Gastrocnemius medialis (tissue), 4 donors: ENCODE results near the gene PRR19. TPM values are rescaled to one million over a fixed set of nuclear protein-coding genes. Genes with fewer than 3 reads are reported as not detected.

ENCODE experiments used
- ATAC-seq, 2 donors: fragments of 150-250 bp; one replicate each; pipeline ENCODE4 v1.9.1; 2016
- DNase-seq, 2 donors: peaks; one replicate each; pipeline ENCODE4 v3.0.0-alpha.2; 2019
- H3K27ac ChIP-seq, 4 donors: fragments of 200-600 bp; sonication (generic); 1 replicate in 1 of 4; 2 replicates in 3 of 4; pipeline ENCODE4 v1.5.1; 2016 to 2018; ENCODE audit warnings: mild to moderate bottlenecking in 2 of 4, moderate library complexity in 1 of 4
- H3K27me3 ChIP-seq, 3 donors: fragments of 200-600 bp; sonication (generic) in 2 of 3; 1 replicate in 1 of 3; 2 replicates in 2 of 3; pipeline versions ENCODE4 v1.5.1 to v1.6.0; 2016 to 2019; ENCODE audit warnings: mild to moderate bottlenecking in 1 of 3, moderate library complexity in 1 of 3
- H3K36me3 ChIP-seq, 2 donors: fragments of 200-600 bp; sonication (generic) in 1 of 2; one replicate each; pipeline ENCODE4 v1.5.1; 2017 to 2018
- H3K4me1 ChIP-seq, 2 donors: fragments of 200-600 bp; sonication (generic) in 1 of 2; one replicate each; pipeline ENCODE4 v1.5.1; 2016 to 2017; ENCODE audit warnings: mild to moderate bottlenecking in 2 of 2
- H3K4me3 ChIP-seq, 4 donors: fragments of 200-600 bp; sonication (generic) in 3 of 4; 1 replicate in 1 of 4; 2 replicates in 3 of 4; pipeline ENCODE4 v1.5.1; 2016 to 2019; ENCODE audit warnings: mild to moderate bottlenecking in 2 of 4
- H3K9me3 ChIP-seq, 3 donors: fragments of 200-600 bp; sonication (generic) in 2 of 3; 1 replicate in 1 of 3; 2 replicates in 2 of 3; pipeline ENCODE4 v1.5.1; 2016 to 2019
- POLR2A ChIP-seq, 2 donors: fragments of 450-650 bp; IDR thresholded peaks; one replicate each; pipeline ENCODE4 v1.6.1; 2017; ENCODE audit warnings: antibody characterized with exemption in 2 of 2, mild to moderate bottlenecking in 2 of 2, moderate library complexity in 2 of 2
- in situ Hi-C, 4 donors: fragments of 200-750 bp; cut with MboI; loops; one replicate each; pipeline versions ENCODE4 v1.15.0 to v1.8.0; 2017; ENCODE audit warnings: low sequenced_read_pairs in 4 of 4
- intact Hi-C: fragments of 100-400 bp; cut with DNase I; formaldehyde crosslinking; loops from one replicate; pipeline ENCODE4 v1.15.1; 2023; ENCODE audit warnings: low total_unique reads
- total RNA-seq, 4 donors: library from RNA; depleted of rRNA; stranded (reverse); fragments of >200 nt; gene quantifications; one replicate each; pipeline versions ENCODE4 v1.1.0 to v1.2.3, GENCODE V29; 2016
- TF ChIP-seq, protein P1 (sequence below), 5 experiments: fragments of 450-650 bp in 3 of 5; fragments of 200-600 bp in 2 of 5; sonication (generic) in 2 of 5; IDR thresholded peaks in 4 of 5; conservative IDR thresholded peaks in 1 of 5; 1 replicate in 4 of 5; 2 replicates in 1 of 5; pipeline ENCODE4 v1.5.1; 2016 to 2019; ENCODE audit warnings: antibody characterized with exemption in 5 of 5, mild to moderate bottlenecking in 3 of 5, moderate library complexity in 3 of 5

PRR19 gene
- total RNA-seq, 4 donors from 2014 or later, result not detected

GRCh38 chr19:42287827-42288107 lies 14.2 kb upstream of the PRR19 start:
- peaks cover 0 to 57% of the 10 kb centered on the region in 2 donors for H3K36me3 ChIP-seq
- in situ Hi-C loops, result loop anchor here in 1 of 4 donors (5.0 kb wide), 1 partner anchor 45 kb away; the partner anchor contains the start of gene GSK3A
- no peak overlapping the region for H3K27ac ChIP-seq
- peaks cover 28 to 30% of the 10 kb centered on the region in 2 donors for H3K4me1 ChIP-seq
- TF ChIP-seq POLR2A (IDR thresholded peaks at IDR 0.05), result no peak
- TF ChIP-seq, protein P1, sequence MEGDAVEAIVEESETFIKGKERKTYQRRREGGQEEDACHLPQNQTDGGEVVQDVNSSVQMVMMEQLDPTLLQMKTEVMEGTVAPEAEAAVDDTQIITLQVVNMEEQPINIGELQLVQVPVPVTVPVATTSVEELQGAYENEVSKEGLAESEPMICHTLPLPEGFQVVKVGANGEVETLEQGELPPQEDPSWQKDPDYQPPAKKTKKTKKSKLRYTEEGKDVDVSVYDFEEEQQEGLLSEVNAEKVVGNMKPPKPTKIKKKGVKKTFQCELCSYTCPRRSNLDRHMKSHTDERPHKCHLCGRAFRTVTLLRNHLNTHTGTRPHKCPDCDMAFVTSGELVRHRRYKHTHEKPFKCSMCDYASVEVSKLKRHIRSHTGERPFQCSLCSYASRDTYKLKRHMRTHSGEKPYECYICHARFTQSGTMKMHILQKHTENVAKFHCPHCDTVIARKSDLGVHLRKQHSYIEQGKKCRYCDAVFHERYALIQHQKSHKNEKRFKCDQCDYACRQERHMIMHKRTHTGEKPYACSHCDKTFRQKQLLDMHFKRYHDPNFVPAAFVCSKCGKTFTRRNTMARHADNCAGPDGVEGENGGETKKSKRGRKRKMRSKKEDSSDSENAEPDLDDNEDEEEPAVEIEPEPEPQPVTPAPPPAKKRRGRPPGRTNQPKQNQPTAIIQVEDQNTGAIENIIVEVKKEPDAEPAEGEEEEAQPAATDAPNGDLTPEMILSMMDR (IDR thresholded peaks at IDR 0.05 in 4 of 5, conservative IDR thresholded peaks at IDR 0.05 in 1 of 5), result no peak
- intact Hi-C loops, result no loop called here
- H3K27me3 ChIP-seq, result no peaks in the 10 kb centered on the region
- no peak for DNase-seq
- H3K9me3 ChIP-seq, result no peaks in the 10 kb centered on the region
- no peak overlapping the region for H3K4me3 ChIP-seq
- no peak for ATAC-seq

DNA sequence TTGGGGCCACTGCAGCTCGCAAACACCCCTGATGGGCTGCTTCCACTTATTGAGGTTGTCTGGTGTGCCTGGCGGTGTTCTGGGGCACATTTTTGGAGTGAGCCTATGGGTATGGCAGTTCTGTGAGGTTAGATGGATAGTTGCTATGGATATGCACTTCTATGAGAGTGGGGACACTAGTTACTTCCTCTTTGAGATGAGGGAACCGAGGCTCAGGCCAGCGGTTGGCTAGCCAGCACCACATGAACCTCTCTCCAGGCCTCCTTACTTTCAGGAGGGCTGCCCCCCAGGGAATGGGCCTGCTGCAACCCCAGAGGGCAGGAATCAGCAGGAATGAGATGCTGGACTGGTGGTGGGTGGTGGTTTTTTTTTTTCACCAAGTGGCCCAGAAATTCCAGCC lies 13.5 kb upstream of the PRR19 start:
- intact Hi-C loops, result no loop called here

DNA sequence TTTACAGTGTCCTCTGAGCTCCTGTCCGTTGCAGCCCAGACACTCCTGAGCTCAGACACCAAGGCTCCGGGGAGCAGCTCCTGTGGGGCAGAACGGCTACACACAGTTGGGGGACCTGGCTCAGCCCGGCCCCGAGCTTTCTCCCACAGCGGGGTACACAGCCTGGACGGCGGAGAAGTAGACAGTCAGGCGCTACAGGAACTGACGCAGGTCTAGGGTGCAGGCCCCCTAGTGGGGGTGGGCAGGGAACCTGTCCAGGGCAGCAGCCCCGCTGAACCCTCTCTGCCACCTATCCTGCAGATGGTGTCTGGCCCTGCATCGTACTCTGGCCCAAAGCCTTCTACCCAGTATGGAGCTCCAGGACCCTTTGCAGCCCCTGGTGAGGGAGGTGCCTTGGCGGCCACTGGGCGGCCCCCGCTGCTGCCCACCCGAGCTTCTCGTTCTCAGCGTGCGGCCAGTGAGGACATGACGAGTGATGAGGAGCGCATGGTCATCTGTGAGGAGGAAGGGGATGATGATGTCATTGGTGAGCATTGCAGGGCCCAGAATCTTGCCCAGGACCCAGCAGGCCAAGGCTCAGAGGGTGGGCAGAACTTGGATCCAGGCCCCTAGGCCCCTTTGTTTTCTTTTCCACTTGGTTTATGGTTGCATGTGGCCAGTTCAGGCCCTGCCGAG lies 12.9 kb upstream of the PRR19 start:
- ATAC-seq (no peak), DNase-seq (no peak)
- Histone ChIP-seq H3K27me3 (no peaks in the 10 kb centered on the region), H3K27ac (no peak overlapping the region), H3K4me3 (no peak overlapping the region), H3K36me3 (peaks cover 0 to 68% of the 10 kb centered on the region in 2 donors), H3K9me3 (no peaks in the 10 kb centered on the region), H3K4me1 (peaks cover 22 to 23% of the 10 kb centered on the region in 2 donors)
- TF ChIP-seq, protein P1 (IDR thresholded peaks at IDR 0.05 in 4 of 5, conservative IDR thresholded peaks at IDR 0.05 in 1 of 5), result no peak
- intact Hi-C loops (no loop called here), in situ Hi-C loops (loop anchor here in 1 of 4 donors (5.0 kb wide), 1 partner anchor 47 kb away; the partner anchor contains the start of gene GSK3A)

More for the DNA sequence above, 13.5 kb upstream of the PRR19 start:
- peaks cover 22 to 24% of the 10 kb centered on the region in 2 donors for H3K4me1 ChIP-seq
- H3K27me3 ChIP-seq, result no peaks in the 10 kb centered on the region
- no peak overlapping the region for H3K4me3 ChIP-seq
- TF ChIP-seq POLR2A (IDR thresholded peaks at IDR 0.05), result no peak
- TF ChIP-seq, protein P1 (IDR thresholded peaks at IDR 0.05 in 4 of 5, conservative IDR thresholded peaks at IDR 0.05 in 1 of 5), result no peak
- in situ Hi-C loops, result loop anchor here in 1 of 4 donors (5.0 kb wide), 1 partner anchor 46 kb away; the partner anchor contains the start of gene GSK3A
- H3K27ac ChIP-seq, result no peak overlapping the region
- DNase-seq, result no peak
- H3K36me3 ChIP-seq, result peaks cover 0 to 64% of the 10 kb centered on the region in 2 donors
- no peak for ATAC-seq
- H3K9me3 ChIP-seq, result no peaks in the 10 kb centered on the region

- Histone ChIP-seq H3K9me3 (no peaks in the 10 kb centered on the region), H3K4me3 (no peak overlapping the region), H3K27ac (no peak overlapping the region), H3K36me3 (peaks cover 0 to 73% of the 10 kb centered on the region in 2 donors), H3K4me1 (peaks cover 21 to 22% of the 10 kb centered on the region in 2 donors), H3K27me3 (no peaks in the 10 kb centered on the region)
- ATAC-seq, result no peak
- TF ChIP-seq, protein P1 (IDR thresholded peaks at IDR 0.05 in 4 of 5, conservative IDR thresholded peaks at IDR 0.05 in 1 of 5), result no peak
- no peak for TF ChIP-seq POLR2A (IDR thresholded peaks at IDR 0.05)
- intact Hi-C loops (no loop called here), in situ Hi-C loops (loop anchor here in 1 of 4 donors (5.0 kb wide), 1 partner anchor 47 kb away; the partner anchor contains the start of gene GSK3A)
- DNase-seq, result no peak
Observed at GRCh38 chr19:42289556-42290041, 12.3 kb upstream of the PRR19 start.
